HepG2 (cell line): ENCODE measurements around the gene TGFBI. TPM values are rescaled to one million over a fixed set of nuclear protein-coding genes. Genes with fewer than 3 reads are reported as not detected.

Experiments
- ATAC-seq: fragments of 200-7000 bp; cut with Tn5 transposase; 3 replicates; pipeline ENCODE4 v1.9.1; 2020; ENCODE audit warnings: mild to moderate bottlenecking, moderate library complexity
- BruUV-seq: library from RNA; stranded (reverse); fragments of 400-500 nt; replicated peaks from 2 replicates; lab custom pipeline; 2021; lab: Mats Ljungman, UMichigan
- CTCF ChIA-PET: fragments of 300-600 bp; formaldehyde crosslinking; extraction: SDS; loops from one replicate; lab custom pipeline; 2021; ENCODE audit warnings: low total read pairs, inconsistent platforms, low intra/inter-chr PET ratio; lab: Yijun Ruan, JAX
- POLR2A ChIA-PET: fragments of 350-600 bp; sonication (Branson Sonifier 250); formaldehyde crosslinking; loops from one replicate; lab custom pipeline; 2020; ENCODE audit warnings: antibody characterized with exemption, inconsistent platforms; lab: Yijun Ruan, JAX
- DNase-seq: peaks from one replicate; pipeline ENCODE4 v3.0.0-alpha.2; 2015; ENCODE audit warnings: low spot score
- FAIRE-seq: peaks from 3 replicates; lab custom pipeline; 2011; peaks lifted over from hg19 to GRCh38; lab: Jason Lieb, UNC
- H2AFZ ChIP-seq: one replicate; pipeline ENCODE4 v1.6.1; 2011; ENCODE audit warnings: low read length, inconsistent platforms
- H3K27ac ChIP-seq: fragments of 300-600 bp; 3 replicates; pipeline ENCODE4 v1.8.0; 2011; ENCODE audit warnings: mixed run types, mild to moderate bottlenecking, mixed read lengths, low read length, inconsistent platforms; ENCODE audit not compliant: insufficient read depth; ENCODE audit errors: extremely low read length
- H3K27me3 ChIP-seq, 2 experiments: fragments of 200-600 bp in 1 of 2; 2 replicates in 1 of 2; 3 replicates in 1 of 2; pipeline versions ENCODE4 v1.6.0 to v1.8.0; 2011; ENCODE audit warnings: low read length in 2 of 2, mild to moderate bottlenecking in 2 of 2, moderate library complexity in 2 of 2, inconsistent platforms in 1 of 2; ENCODE audit not compliant: insufficient read depth in 2 of 2, control insufficient read depth in 1 of 2
- H3K36me3 ChIP-seq, 2 experiments: fragments of 200-600 bp in 1 of 2; replicated peaks in 1 of 2; 2 replicates in 1 of 2; 3 replicates in 1 of 2; pipeline versions ENCODE4 v1.5.1 to v1.8.0; 2011; ENCODE audit warnings: low read length in 2 of 2, inconsistent platforms in 1 of 2; ENCODE audit not compliant: insufficient read depth in 2 of 2, control insufficient read depth in 1 of 2
- H3K4me1 ChIP-seq: 2 replicates; pipeline ENCODE4 v1.5.1; 2012; ENCODE audit warnings: low read length, inconsistent platforms; ENCODE audit not compliant: insufficient read depth
- H3K4me2 ChIP-seq: 2 replicates; pipeline ENCODE4 v1.6.0; 2011; ENCODE audit warnings: low read depth, low read length, inconsistent platforms
- H3K4me3 ChIP-seq, 3 experiments: fragments of 200-600 bp in 1 of 3; sonication (generic), shearing (Covaris generic) in 1 of 3; replicated peaks in 1 of 3; 2 replicates each; pipeline ENCODE4 v1.5.1; 2011 to 2016; ENCODE audit warnings: low read length in 3 of 3, inconsistent platforms in 2 of 3, low read depth in 2 of 3, mild to moderate bottlenecking in 2 of 3, control low read depth in 1 of 3, mixed read lengths in 1 of 3; ENCODE audit not compliant: insufficient read depth in 1 of 3
- H3K79me2 ChIP-seq: one replicate; pipeline ENCODE4 v1.6.1; 2011; ENCODE audit warnings: low read length, inconsistent platforms; ENCODE audit not compliant: insufficient read depth
- H3K9ac ChIP-seq: 2 replicates; pipeline ENCODE4 v1.6.0; 2011; ENCODE audit warnings: mild to moderate bottlenecking, low read depth, low read length, inconsistent platforms; ENCODE audit not compliant: insufficient read depth
- H3K9me3 ChIP-seq: 2 replicates; pipeline ENCODE4 v1.5.1; 2012; ENCODE audit warnings: mild to moderate bottlenecking, low read length
- H4K20me1 ChIP-seq: 2 replicates; pipeline ENCODE4 v1.6.0; 2011; ENCODE audit warnings: inconsistent platforms, mild to moderate bottlenecking, low read length, moderate library complexity; ENCODE audit not compliant: insufficient read depth
- GABPA ChIP-seq, 2 experiments: IDR thresholded peaks; 2 replicates each; pipeline ENCODE4 v1.6.1; 2011 to 2016; ENCODE audit warnings: low read depth in 2 of 2, low read length in 1 of 2, missing biosample characterization in 1 of 2, missing genetic modification characterization in 1 of 2
- MYC ChIP-seq: sonication (generic); formaldehyde crosslinking; IDR thresholded peaks from 2 replicates; pipeline ENCODE4 v1.9.0; 2021; ENCODE audit warnings: missing genetic modification reagents, borderline replicate concordance
- whole genome bisulfite sequencing: methylation state at CpG from one replicate; pipeline ENCODE4 v1.1.6; 2017; ENCODE audit warnings: low lambda C conversion rate; 5-methylcytosine and 5-hydroxymethylcytosine counted together
- in situ Hi-C: cut with HindIII; loops from 2 replicates; pipeline ENCODE4 v1.10.0; 2017; ENCODE audit warnings: low pct_unique_long_range_greater_than_20kb; ENCODE audit not compliant: extremely low pct_ligation_motif_present
- intact Hi-C: fragments of 100-400 bp; cut with micrococcal nuclease; formaldehyde crosslinking; loops from one replicate; pipeline ENCODE4 v1.10.0; 2022; ENCODE audit not compliant: unreplicated experiment
- polyA plus RNA-seq, 8 experiments: library from polyadenylated mRNA; depleted of rRNA in 3 of 8; stranded (reverse) in 7 of 8; unstranded in 1 of 8; fragments of >200 nt; fragmentation: Illumina TruSeq in 4 of 8; extraction: Trizol in 4 of 8; gene quantifications; 2 replicates each; pipeline versions ENCODE4 v1.2.1 to v1.2.3, GENCODE V29; 2011 to 2016; ENCODE audit warnings: low read depth in 4 of 8, missing spikeins in 1 of 8, mixed read lengths in 1 of 8; ENCODE audit not compliant: insufficient read depth in 1 of 8
- total RNA-seq, 5 experiments: library from RNA; depleted of rRNA; stranded (reverse); fragments of >200 nt; fragmentation: Illumina TruSeq; extraction: Trizol; gene quantifications; 2 replicates each; pipeline ENCODE4 v1.2.3, GENCODE V29; 2016; ENCODE audit warnings: low read depth in 1 of 5
- TF ChIP-seq, protein P1 (sequence below): sonication (generic); formaldehyde crosslinking; IDR thresholded peaks from 2 replicates; pipeline ENCODE4 v1.4.0; 2020; ENCODE audit warnings: missing genetic modification reagents, borderline replicate concordance
- TF ChIP-seq, protein P2 (sequence below): sonication (generic); formaldehyde crosslinking; IDR thresholded peaks from 2 replicates; pipeline ENCODE4 v1.5.0; 2020; ENCODE audit warnings: mild to moderate bottlenecking, missing genetic modification reagents
- TF ChIP-seq, protein P3 (sequence below): sonication (generic); formaldehyde crosslinking; IDR thresholded peaks from 2 replicates; pipeline ENCODE4 v1.4.0; 2020; ENCODE audit warnings: low read depth, missing genetic modification reagents

The TGFBI gene
- total and polyA plus RNA-seq, 2 of the 13 experiments (the other 11 are each of a cell fraction or from before 2014, with no cell fraction given) = 275 to 457 TPM

DNA sequence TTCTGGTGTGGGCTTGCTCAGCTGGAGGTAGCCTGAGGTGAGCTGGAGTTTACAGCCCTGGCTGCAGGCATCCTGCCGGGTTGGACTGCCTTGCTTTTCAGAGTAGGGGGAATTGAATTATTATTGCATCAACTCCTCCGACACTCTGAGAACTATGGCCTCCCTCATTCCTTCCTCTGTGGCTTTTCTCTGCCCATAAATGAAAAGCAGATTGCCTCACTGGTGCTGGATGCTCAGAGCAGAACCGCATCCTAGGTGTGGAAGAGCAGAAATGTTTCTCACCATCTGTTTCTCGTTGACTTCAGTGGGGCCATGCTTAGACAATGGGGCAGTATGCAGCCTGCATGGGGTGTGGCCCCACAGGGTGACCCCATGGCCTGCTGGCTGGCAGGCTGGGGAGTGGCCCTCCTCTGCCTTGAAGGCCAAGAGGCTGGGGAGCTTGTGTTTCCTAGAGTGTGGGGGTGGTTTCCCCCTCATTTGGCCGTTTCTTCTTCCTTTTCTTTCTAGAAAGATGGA lies 27.3 kb upstream of the TGFBI start (continued):
- TF ChIP-seq, protein P1, sequence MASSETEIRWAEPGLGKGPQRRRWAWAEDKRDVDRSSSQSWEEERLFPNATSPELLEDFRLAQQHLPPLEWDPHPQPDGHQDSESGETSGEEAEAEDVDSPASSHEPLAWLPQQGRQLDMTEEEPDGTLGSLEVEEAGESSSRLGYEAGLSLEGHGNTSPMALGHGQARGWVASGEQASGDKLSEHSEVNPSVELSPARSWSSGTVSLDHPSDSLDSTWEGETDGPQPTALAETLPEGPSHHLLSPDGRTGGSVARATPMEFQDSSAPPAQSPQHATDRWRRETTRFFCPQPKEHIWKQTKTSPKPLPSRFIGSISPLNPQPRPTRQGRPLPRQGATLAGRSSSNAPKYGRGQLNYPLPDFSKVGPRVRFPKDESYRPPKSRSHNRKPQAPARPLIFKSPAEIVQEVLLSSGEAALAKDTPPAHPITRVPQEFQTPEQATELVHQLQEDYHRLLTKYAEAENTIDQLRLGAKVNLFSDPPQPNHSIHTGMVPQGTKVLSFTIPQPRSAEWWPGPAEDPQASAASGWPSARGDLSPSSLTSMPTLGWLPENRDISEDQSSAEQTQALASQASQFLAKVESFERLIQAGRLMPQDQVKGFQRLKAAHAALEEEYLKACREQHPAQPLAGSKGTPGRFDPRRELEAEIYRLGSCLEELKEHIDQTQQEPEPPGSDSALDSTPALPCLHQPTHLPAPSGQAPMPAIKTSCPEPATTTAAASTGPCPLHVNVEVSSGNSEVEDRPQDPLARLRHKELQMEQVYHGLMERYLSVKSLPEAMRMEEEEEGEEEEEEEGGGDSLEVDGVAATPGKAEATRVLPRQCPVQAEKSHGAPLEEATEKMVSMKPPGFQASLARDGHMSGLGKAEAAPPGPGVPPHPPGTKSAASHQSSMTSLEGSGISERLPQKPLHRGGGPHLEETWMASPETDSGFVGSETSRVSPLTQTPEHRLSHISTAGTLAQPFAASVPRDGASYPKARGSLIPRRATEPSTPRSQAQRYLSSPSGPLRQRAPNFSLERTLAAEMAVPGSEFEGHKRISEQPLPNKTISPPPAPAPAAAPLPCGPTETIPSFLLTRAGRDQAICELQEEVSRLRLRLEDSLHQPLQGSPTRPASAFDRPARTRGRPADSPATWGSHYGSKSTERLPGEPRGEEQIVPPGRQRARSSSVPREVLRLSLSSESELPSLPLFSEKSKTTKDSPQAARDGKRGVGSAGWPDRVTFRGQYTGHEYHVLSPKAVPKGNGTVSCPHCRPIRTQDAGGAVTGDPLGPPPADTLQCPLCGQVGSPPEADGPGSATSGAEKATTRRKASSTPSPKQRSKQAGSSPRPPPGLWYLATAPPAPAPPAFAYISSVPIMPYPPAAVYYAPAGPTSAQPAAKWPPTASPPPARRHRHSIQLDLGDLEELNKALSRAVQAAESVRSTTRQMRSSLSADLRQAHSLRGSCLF = no peak
- TF ChIP-seq MYC (CRISPR knock-in tag) = no peak
- TF ChIP-seq, protein P2, sequence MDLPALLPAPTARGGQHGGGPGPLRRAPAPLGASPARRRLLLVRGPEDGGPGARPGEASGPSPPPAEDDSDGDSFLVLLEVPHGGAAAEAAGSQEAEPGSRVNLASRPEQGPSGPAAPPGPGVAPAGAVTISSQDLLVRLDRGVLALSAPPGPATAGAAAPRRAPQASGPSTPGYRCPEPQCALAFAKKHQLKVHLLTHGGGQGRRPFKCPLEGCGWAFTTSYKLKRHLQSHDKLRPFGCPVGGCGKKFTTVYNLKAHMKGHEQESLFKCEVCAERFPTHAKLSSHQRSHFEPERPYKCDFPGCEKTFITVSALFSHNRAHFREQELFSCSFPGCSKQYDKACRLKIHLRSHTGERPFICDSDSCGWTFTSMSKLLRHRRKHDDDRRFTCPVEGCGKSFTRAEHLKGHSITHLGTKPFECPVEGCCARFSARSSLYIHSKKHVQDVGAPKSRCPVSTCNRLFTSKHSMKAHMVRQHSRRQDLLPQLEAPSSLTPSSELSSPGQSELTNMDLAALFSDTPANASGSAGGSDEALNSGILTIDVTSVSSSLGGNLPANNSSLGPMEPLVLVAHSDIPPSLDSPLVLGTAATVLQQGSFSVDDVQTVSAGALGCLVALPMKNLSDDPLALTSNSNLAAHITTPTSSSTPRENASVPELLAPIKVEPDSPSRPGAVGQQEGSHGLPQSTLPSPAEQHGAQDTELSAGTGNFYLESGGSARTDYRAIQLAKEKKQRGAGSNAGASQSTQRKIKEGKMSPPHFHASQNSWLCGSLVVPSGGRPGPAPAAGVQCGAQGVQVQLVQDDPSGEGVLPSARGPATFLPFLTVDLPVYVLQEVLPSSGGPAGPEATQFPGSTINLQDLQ (CRISPR knock-in tag) = no peak

DNA sequence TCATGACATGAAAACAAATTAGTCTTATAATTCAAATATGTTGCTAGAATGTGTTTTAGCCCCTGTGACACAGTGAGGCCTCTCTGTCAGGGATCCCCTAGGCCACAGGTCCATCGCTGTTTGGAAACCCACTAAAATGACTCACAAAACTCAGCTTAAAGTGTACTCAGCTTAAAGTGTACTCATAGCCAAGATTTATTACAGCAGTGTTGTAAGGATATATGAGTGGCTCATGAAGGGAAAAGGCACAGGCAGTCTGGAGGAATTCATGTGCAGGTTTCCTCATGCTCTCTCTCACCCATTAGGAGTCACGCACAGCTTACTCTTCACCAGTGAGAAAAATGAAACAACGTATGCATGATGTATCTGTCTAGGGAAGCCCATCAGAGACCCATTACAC lies 24.4 kb upstream of the TGFBI start:
- FAIRE-seq = no peak
- no peak overlapping the region for H2AFZ ChIP-seq
- no TSS peak for BruUV-seq
- no peaks in the 10 kb centered on the region for H3K27me3 ChIP-seq
- no peak overlapping the region for H3K4me2 ChIP-seq
- in situ Hi-C loops (no loop called here), intact Hi-C loops (no loop called here)
- ChIA-PET POLR2A (no interaction called here), CTCF (no interaction called here)
- no peak overlapping the region for H3K4me3 ChIP-seq
- no peak for ATAC-seq
- WGBS = 94% methylated on average over 3 of the region's 3 CpGs
- no peak for DNase-seq
- H3K79me2 ChIP-seq = no peaks in the 10 kb centered on the region
- no peaks in the 10 kb centered on the region for H3K9me3 ChIP-seq
- H3K9ac ChIP-seq = no peak overlapping the region
- no peaks in the 10 kb centered on the region for H3K36me3 ChIP-seq
- TF ChIP-seq, protein P3, sequence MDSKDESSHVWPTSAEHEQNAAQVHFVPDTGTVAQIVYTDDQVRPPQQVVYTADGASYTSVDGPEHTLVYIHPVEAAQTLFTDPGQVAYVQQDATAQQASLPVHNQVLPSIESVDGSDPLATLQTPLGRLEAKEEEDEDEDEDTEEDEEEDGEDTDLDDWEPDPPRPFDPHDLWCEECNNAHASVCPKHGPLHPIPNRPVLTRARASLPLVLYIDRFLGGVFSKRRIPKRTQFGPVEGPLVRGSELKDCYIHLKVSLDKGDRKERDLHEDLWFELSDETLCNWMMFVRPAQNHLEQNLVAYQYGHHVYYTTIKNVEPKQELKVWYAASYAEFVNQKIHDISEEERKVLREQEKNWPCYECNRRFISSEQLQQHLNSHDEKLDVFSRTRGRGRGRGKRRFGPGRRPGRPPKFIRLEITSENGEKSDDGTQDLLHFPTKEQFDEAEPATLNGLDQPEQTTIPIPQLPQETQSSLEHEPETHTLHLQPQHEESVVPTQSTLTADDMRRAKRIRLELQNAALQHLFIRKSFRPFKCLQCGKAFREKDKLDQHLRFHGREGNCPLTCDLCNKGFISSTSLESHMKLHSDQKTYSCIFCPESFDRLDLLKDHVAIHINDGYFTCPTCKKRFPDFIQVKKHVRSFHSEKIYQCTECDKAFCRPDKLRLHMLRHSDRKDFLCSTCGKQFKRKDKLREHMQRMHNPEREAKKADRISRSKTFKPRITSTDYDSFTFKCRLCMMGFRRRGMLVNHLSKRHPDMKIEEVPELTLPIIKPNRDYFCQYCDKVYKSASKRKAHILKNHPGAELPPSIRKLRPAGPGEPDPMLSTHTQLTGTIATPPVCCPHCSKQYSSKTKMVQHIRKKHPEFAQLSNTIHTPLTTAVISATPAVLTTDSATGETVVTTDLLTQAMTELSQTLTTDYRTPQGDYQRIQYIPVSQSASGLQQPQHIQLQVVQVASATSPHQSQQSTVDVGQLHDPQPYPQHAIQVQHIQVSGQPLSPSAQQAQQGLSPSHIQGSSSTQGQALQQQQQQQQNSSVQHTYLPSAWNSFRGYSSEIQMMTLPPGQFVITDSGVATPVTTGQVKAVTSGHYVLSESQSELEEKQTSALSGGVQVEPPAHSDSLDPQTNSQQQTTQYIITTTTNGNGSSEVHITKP (CRISPR knock-in tag) = no peak
- TF ChIP-seq GABPA (IDR thresholded peaks at IDR 0.05; ENCODE audit: low read depth, low read length) (no peak), GABPA (CRISPR knock-in tag; IDR thresholded peaks at IDR 0.05; ENCODE audit: low read depth) (no peak)
- peaks cover 45% of the 10 kb centered on the region for H3K4me1 ChIP-seq
- no peak overlapping the region for H3K27ac ChIP-seq
- no peaks in the 10 kb centered on the region for H4K20me1 ChIP-seq
